Calu3 (cell line): ENCODE results near the gene CPNE5. TPM values are rescaled to one million over a fixed set of nuclear protein-coding genes. Genes with fewer than 3 reads are reported as not detected.

Experiments
- BruUV-seq: library from RNA; stranded (reverse); fragments of 400-500 nt; replicated peaks from 2 replicates; lab custom pipeline; 2021; lab: Mats Ljungman, UMichigan
- CTCF ChIA-PET: fragments of 300-600 bp; sonication (Branson Sonifier 250); formaldehyde crosslinking; loops from one replicate; lab custom pipeline; 2022; ENCODE audit warnings: antibody characterized with exemption; lab: Charles Lee
- DNase-seq: peaks from one replicate; pipeline ENCODE4 v3.0.0; 2022
- H3K27ac Mint-ChIP-seq: one replicate; pipeline ENCODE4 v1.8.0; 2022; ENCODE audit warnings: mixed read lengths; ENCODE audit not compliant: unreplicated experiment
- H3K27me3 Mint-ChIP-seq: one replicate; pipeline ENCODE4 v1.8.0; 2022; ENCODE audit warnings: mixed read lengths; ENCODE audit not compliant: unreplicated experiment
- H3K36me3 Mint-ChIP-seq: one replicate; pipeline ENCODE4 v1.8.0; 2022; ENCODE audit warnings: mild to moderate bottlenecking, moderate library complexity, mixed read lengths; ENCODE audit not compliant: insufficient read depth, unreplicated experiment
- H3K4me1 Mint-ChIP-seq: one replicate; pipeline ENCODE4 v1.8.0; 2022; ENCODE audit warnings: mild to moderate bottlenecking, low read depth, mixed read lengths; ENCODE audit not compliant: unreplicated experiment
- H3K4me3 Mint-ChIP-seq: one replicate; pipeline ENCODE4 v1.8.0; 2022; ENCODE audit warnings: mild to moderate bottlenecking, low read depth, moderate library complexity, mixed read lengths; ENCODE audit not compliant: unreplicated experiment
- H3K9me3 Mint-ChIP-seq: one replicate; pipeline ENCODE4 v1.8.0; 2022; ENCODE audit warnings: low read depth, mixed read lengths; ENCODE audit not compliant: unreplicated experiment
- intact Hi-C: fragments of 100-400 bp; cut with micrococcal nuclease; formaldehyde crosslinking; loops from one replicate; pipeline ENCODE4 v1.10.0; 2022; ENCODE audit not compliant: unreplicated experiment
- total RNA-seq: library from RNA; stranded (reverse); gene quantifications from 2 replicates; pipeline ENCODE4 v1.2.3, GENCODE V29; 2022
- TF ChIP-seq, protein P1 (sequence below): fragments of 200-600 bp; IDR thresholded peaks from one replicate; pipeline ENCODE4 v1.8.0; 2022; ENCODE audit warnings: antibody characterized with exemption; ENCODE audit not compliant: unreplicated experiment

Gene CPNE5
- total RNA-seq, 1 experiment from 2014 or later = not detected

DNA sequence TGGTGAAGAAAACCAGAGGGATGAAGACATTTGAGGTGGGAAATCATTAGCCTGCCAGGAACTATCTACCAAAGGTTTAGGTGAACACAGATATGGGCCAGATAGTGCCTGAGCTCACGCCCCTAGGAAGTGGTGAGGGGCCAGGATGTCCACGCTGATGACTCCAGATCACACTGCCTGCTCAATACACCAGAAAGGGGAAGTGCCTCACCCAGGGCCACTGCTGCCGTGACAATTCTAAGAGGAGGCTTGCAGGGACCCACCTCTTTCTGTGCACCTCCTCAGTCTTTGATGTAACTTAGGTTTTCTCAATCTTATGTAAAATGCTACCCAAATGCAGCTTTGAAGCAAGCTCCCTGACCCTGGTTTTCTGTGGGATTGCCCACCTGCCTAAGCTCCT is 147.0 kb downstream of the CPNE5 start:
- intact Hi-C loops = no loop called here

DNA sequence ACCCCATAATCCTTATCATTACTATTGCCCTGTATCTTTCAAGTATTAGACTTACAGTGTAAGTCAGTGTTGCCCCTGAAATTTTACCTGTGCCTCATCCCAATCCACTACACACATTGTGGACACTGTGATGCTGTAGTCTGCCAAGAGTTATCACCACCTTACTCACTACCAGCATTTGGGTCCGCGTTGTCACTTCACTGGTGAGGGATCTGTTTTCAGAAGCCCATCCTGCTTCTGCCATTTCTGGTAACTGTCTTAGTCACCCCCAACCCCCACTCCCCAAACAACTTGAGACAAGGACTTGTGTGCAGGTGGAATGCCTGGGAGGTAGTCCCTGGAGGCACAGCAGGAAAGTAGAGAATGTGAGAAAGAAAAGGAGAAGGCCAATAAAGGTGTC is 147.6 kb downstream of the CPNE5 start:
- peaks cover 14% of the 10 kb centered on the region for H3K27me3 Mint-ChIP-seq
- intact Hi-C loops = no loop called here
- BruUV-seq = no TSS peak
- no peaks in the 10 kb centered on the region for H3K4me1 Mint-ChIP-seq
- CTCF ChIA-PET = interaction anchor here (1.1 kb wide), 1 partner anchor 58 kb away, joined by 3 read pairs; no protein-coding TSS in a partner anchor
- TF ChIP-seq, protein P1, sequence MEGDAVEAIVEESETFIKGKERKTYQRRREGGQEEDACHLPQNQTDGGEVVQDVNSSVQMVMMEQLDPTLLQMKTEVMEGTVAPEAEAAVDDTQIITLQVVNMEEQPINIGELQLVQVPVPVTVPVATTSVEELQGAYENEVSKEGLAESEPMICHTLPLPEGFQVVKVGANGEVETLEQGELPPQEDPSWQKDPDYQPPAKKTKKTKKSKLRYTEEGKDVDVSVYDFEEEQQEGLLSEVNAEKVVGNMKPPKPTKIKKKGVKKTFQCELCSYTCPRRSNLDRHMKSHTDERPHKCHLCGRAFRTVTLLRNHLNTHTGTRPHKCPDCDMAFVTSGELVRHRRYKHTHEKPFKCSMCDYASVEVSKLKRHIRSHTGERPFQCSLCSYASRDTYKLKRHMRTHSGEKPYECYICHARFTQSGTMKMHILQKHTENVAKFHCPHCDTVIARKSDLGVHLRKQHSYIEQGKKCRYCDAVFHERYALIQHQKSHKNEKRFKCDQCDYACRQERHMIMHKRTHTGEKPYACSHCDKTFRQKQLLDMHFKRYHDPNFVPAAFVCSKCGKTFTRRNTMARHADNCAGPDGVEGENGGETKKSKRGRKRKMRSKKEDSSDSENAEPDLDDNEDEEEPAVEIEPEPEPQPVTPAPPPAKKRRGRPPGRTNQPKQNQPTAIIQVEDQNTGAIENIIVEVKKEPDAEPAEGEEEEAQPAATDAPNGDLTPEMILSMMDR = no peak
- H3K27ac Mint-ChIP-seq = no peak overlapping the region
- H3K9me3 Mint-ChIP-seq = no peaks in the 10 kb centered on the region
- peaks cover 2% of the 10 kb centered on the region for H3K36me3 Mint-ChIP-seq
- no peak for DNase-seq
- H3K4me3 Mint-ChIP-seq = no peak overlapping the region

More for the DNA sequence above, 147.0 kb downstream of the CPNE5 start:
- Mint-ChIP-seq H3K27me3 (peaks cover 14% of the 10 kb centered on the region), H3K36me3 (no peaks in the 10 kb centered on the region), H3K27ac (no peak overlapping the region), H3K9me3 (no peaks in the 10 kb centered on the region), H3K4me3 (no peak overlapping the region), H3K4me1 (no peaks in the 10 kb centered on the region)
- CTCF ChIA-PET = no interaction called here
- BruUV-seq = no TSS peak
- DNase-seq = no peak
- TF ChIP-seq, protein P1 = no peak

DNA sequence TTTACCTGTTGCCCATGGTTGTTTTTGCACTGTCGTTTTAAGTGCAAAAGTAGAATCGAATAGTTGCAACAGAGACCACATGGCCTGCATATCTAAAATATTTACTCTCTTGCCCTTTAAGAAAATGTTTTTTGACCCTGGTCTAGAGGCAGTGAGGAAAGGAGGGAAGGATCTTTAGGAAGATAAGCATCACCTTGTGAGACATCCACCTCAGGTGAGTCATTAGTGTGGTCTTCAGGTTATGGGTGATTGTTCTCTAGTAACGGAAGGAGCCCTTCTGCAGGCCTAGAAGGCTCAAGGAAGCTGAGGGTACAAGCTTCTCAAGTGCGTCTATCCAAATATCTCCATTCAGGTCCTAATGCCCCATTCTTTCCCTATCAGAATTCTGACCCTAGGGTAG is 148.2 kb downstream of the CPNE5 start:
- H3K27me3 Mint-ChIP-seq = peaks cover 14% of the 10 kb centered on the region
- H3K27ac Mint-ChIP-seq = no peak overlapping the region
- peaks cover 8% of the 10 kb centered on the region for H3K36me3 Mint-ChIP-seq
- intact Hi-C loops = no loop called here
- CTCF ChIA-PET = interaction anchor here (0.8 to 1.1 kb wide), 2 partner anchors 18 to 57 kb away, joined by 3 read pairs; no protein-coding TSS in a partner anchor
- TF ChIP-seq, protein P1 = no peak
- no TSS peak for BruUV-seq
- no peaks in the 10 kb centered on the region for H3K9me3 Mint-ChIP-seq
- no peak overlapping the region for H3K4me3 Mint-ChIP-seq
- no peaks in the 10 kb centered on the region for H3K4me1 Mint-ChIP-seq
- no peak for DNase-seq

Other genes starting within 250 kb of the CPNE5 start
- gene SRSF3, start 245.1 kb downstream of the CPNE5 start, total RNA-seq = 347 and 370 TPM in 2 replicates
- 26.5 and 33.7 TPM in 2 replicates for gene CDKN1A, start 160.7 kb downstream of the CPNE5 start, total RNA-seq
- not detected in 2 replicates for gene RAB44, start 141.6 kb downstream of the CPNE5 start, total RNA-seq
- gene PPIL1, start 35.4 kb upstream of the CPNE5 start, total RNA-seq = 59.6 and 64.4 TPM in 2 replicates
- 58.3 and 61.1 TPM in 2 replicates for gene C6orf89, start 46.5 kb upstream of the CPNE5 start, total RNA-seq
- 0.17 and 0.32 TPM in 2 replicates for gene PI16, start 115.3 kb upstream of the CPNE5 start, total RNA-seq
- gene MTCH1, start 146.8 kb upstream of the CPNE5 start, total RNA-seq = 288 and 291 TPM in 2 replicates
- 0.19 and 1.0 TPM in 2 replicates for gene FGD2, start 166.2 kb upstream of the CPNE5 start, total RNA-seq